Liver (tissue), 9 donors: ENCODE results near the gene TCERG1. TPM values are rescaled to one million over a fixed set of nuclear protein-coding genes. Genes with fewer than 3 reads are reported as not detected.

Experiments used
- DNase-seq: peaks from one replicate; pipeline ENCODE4 v3.0.0-alpha.2; 2017; ENCODE audit warnings: low spot score
- H3K27ac ChIP-seq, 2 donors: one replicate each; pipeline ENCODE4 v1.7.0; 2013; ENCODE audit warnings: inconsistent platforms in 2 of 2, low read length in 2 of 2, control low read depth in 1 of 2, low read depth in 1 of 2, mild to moderate bottlenecking in 1 of 2
- H3K27me3 ChIP-seq, 4 donors: one replicate each; pipeline versions ENCODE4 v1.6.1 to v1.7.0; 2013; ENCODE audit warnings: low read length in 3 of 4, inconsistent platforms in 1 of 4, mild to moderate bottlenecking in 1 of 4, moderate library complexity in 1 of 4; ENCODE audit not compliant: control insufficient read depth in 4 of 4, insufficient read depth in 4 of 4
- H3K36me3 ChIP-seq, 4 donors: one replicate each; pipeline versions ENCODE4 v1.6.1 to v1.7.0; 2013; ENCODE audit warnings: low read length in 3 of 4, mild to moderate bottlenecking in 3 of 4, low read depth in 1 of 4, moderate library complexity in 1 of 4; ENCODE audit not compliant: control insufficient read depth in 4 of 4, insufficient read depth in 3 of 4
- H3K4me1 ChIP-seq, 4 donors: one replicate each; pipeline versions ENCODE4 v1.6.1 to v1.7.0; 2013; ENCODE audit warnings: low read length in 3 of 4, mild to moderate bottlenecking in 3 of 4, moderate library complexity in 1 of 4; ENCODE audit not compliant: control insufficient read depth in 4 of 4, insufficient read depth in 4 of 4
- H3K4me3 ChIP-seq, 3 donors: one replicate each; pipeline versions ENCODE4 v1.6.1 to v1.7.0; 2013; ENCODE audit warnings: low read length in 3 of 3, control low read depth in 1 of 3, low read depth in 1 of 3, mild to moderate bottlenecking in 1 of 3
- H3K9ac ChIP-seq, 2 donors: one replicate each; pipeline ENCODE4 v1.7.0; 2013; ENCODE audit warnings: low read length in 2 of 2, mild to moderate bottlenecking in 2 of 2, moderate library complexity in 2 of 2, control low read depth in 1 of 2, low read depth in 1 of 2
- H3K9me3 ChIP-seq, 4 donors: one replicate each; pipeline versions ENCODE4 v1.6.1 to v1.7.0; 2013; ENCODE audit warnings: low read length in 3 of 4; ENCODE audit not compliant: control insufficient read depth in 4 of 4
- EGR1 ChIP-seq, 2 donors: IDR thresholded peaks; 2 replicates each; pipeline ENCODE4 v1.6.1; 2016 to 2018; ENCODE audit warnings: antibody characterized with exemption in 2 of 2, low read depth in 2 of 2
- FOXA1 ChIP-seq: IDR thresholded peaks from 2 replicates; pipeline ENCODE4 v1.6.1; 2016; ENCODE audit warnings: antibody characterized with exemption
- FOXA2 ChIP-seq: IDR thresholded peaks from 2 replicates; pipeline ENCODE4 v1.6.1; 2016; ENCODE audit warnings: antibody characterized with exemption
- HNF4A ChIP-seq, 2 donors: conservative IDR thresholded peaks; 2 replicates each; pipeline ENCODE4 v1.6.1; 2016; ENCODE audit warnings: antibody characterized with exemption in 2 of 2, mild to moderate bottlenecking in 2 of 2
- HNF4G ChIP-seq: IDR thresholded peaks from 2 replicates; pipeline ENCODE4 v1.6.1; 2016; ENCODE audit warnings: antibody characterized with exemption
- JUND ChIP-seq, 2 donors: IDR thresholded peaks; 2 replicates each; pipeline ENCODE4 v1.6.1; 2016; ENCODE audit warnings: antibody characterized with exemption in 2 of 2
- NR2F2 ChIP-seq: IDR thresholded peaks from 2 replicates; pipeline ENCODE4 v1.6.1; 2016; ENCODE audit warnings: antibody characterized with exemption
- RAD21 ChIP-seq, 2 donors: IDR thresholded peaks; 2 replicates each; pipeline ENCODE4 v1.6.1; 2016; ENCODE audit warnings: antibody characterized with exemption in 2 of 2, mild to moderate bottlenecking in 2 of 2
- RXRA ChIP-seq, 2 donors: IDR thresholded peaks; 2 replicates each; pipeline ENCODE4 v1.6.1; 2017 to 2018; ENCODE audit warnings: antibody characterized with exemption in 2 of 2, mild to moderate bottlenecking in 1 of 2
- SP1 ChIP-seq: IDR thresholded peaks from 2 replicates; pipeline ENCODE4 v1.6.1; 2018; ENCODE audit warnings: antibody characterized with exemption, mild to moderate bottlenecking
- TAF1 ChIP-seq: conservative IDR thresholded peaks from 2 replicates; pipeline ENCODE4 v1.6.1; 2016; ENCODE audit warnings: antibody characterized with exemption, mild to moderate bottlenecking
- YY1 ChIP-seq: IDR thresholded peaks from 2 replicates; pipeline ENCODE4 v1.6.1; 2016; ENCODE audit warnings: antibody characterized with exemption, mild to moderate bottlenecking
- WGBS: extraction: QIAGEN DNeasy Blood & Tissue Kit; methylation state at CpG from one replicate; pipeline ENCODE4 v1.1.7; 2013; 5-methylcytosine and 5-hydroxymethylcytosine counted together
- polyA plus RNA-seq, 2 donors: library from polyadenylated mRNA; stranded (reverse) in 1 of 2; unstranded in 1 of 2; fragments of 200-250 nt in 1 of 2; fragments of >200 nt in 1 of 2; fragmentation: Nextera tagmentation in 1 of 2; extraction: Ambion mirVana in 1 of 2; gene quantifications; one replicate each; pipeline versions ENCODE4 v1.2.1 to v1.2.3, GENCODE V29; 2013 to 2015
- total RNA-seq, 2 donors: library from RNA; depleted of rRNA; stranded (reverse); fragments of >200 nt; gene quantifications; one replicate each; pipeline ENCODE4 v1.2.3, GENCODE V29; 2014
- TF ChIP-seq, protein P1 (sequence below): IDR thresholded peaks from 2 replicates; pipeline ENCODE4 v1.6.1; 2016; ENCODE audit warnings: antibody characterized with exemption
- TF ChIP-seq, protein P2 (sequence below): IDR thresholded peaks from 2 replicates; pipeline ENCODE4 v1.6.1; 2016; ENCODE audit warnings: antibody characterized with exemption
- TF ChIP-seq, protein P3 (sequence below): IDR thresholded peaks from 2 replicates; pipeline ENCODE4 v1.6.1; 2016; ENCODE audit warnings: antibody characterized with exemption, mild to moderate bottlenecking
- TF ChIP-seq, protein P4 (sequence below): fragments of 150-350 bp; IDR thresholded peaks from 2 replicates; pipeline ENCODE4 v1.5.1; 2017; ENCODE audit warnings: improper control_type of control experiment, low read depth, low read length; ENCODE audit not compliant: missing input control
- donor health status: healthy.
- donor health status: healthy.
- donor health status: healthy.
- donor health status: healthy.
- donor health status: healthy.

The TCERG1 gene
- total and polyA plus RNA-seq, 4 donors, result 7.8 to 26.6 (median 16.0) TPM

DNA sequence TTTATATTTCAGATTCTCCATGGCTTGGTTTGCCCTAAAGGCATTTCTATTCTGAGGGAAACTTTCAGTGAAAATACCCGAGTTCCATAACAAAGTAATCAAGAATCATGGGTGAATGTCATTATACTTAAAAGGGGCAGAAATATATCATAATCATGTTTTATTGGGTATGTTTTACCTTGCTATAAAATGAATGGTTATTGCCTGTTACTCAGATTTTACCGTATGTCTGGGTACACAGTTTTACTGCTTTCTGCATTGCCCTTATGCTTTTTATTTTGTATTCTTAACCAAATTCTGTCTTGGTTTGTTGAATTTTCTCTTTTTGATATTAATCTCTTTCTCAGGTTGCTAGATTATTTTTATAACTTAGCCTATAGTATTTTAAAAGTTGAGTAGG is 66.3 kb downstream of the TCERG1 start:
- Histone ChIP-seq H3K27me3 (no peaks in the 10 kb centered on the region), H3K4me1 (no peaks in the 10 kb centered on the region), H3K27ac (no peak overlapping the region), H3K9me3 (no peaks in the 10 kb centered on the region), H3K4me3 (no peak overlapping the region), H3K36me3 (peaks cover 2 to 28% (median 25%) of the 10 kb centered on the region in 4 donors), H3K9ac (no peak overlapping the region)
- TF ChIP-seq YY1 (no peak), HNF4G (no peak), HNF4A (conservative IDR thresholded peaks at IDR 0.05) (no peak), SP1 (no peak), RAD21 (IDR thresholded peaks at IDR 0.05) (no peak), EGR1 (IDR thresholded peaks at IDR 0.05; ENCODE audit: low read depth in 2 of 2) (no peak), TAF1 (no peak), JUND (IDR thresholded peaks at IDR 0.05) (no peak), RXRA (IDR thresholded peaks at IDR 0.05) (no peak), FOXA1 (no peak), FOXA2 (no peak), NR2F2 (no peak)
- TF ChIP-seq, protein P1, sequence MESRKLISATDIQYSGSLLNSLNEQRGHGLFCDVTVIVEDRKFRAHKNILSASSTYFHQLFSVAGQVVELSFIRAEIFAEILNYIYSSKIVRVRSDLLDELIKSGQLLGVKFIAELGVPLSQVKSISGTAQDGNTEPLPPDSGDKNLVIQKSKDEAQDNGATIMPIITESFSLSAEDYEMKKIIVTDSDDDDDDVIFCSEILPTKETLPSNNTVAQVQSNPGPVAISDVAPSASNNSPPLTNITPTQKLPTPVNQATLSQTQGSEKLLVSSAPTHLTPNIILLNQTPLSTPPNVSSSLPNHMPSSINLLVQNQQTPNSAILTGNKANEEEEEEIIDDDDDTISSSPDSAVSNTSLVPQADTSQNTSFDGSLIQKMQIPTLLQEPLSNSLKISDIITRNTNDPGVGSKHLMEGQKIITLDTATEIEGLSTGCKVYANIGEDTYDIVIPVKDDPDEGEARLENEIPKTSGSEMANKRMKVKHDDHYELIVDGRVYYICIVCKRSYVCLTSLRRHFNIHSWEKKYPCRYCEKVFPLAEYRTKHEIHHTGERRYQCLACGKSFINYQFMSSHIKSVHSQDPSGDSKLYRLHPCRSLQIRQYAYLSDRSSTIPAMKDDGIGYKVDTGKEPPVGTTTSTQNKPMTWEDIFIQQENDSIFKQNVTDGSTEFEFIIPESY, result no peak
- TF ChIP-seq, protein P2, sequence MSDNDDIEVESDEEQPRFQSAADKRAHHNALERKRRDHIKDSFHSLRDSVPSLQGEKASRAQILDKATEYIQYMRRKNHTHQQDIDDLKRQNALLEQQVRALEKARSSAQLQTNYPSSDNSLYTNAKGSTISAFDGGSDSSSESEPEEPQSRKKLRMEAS, result no peak
- TF ChIP-seq, protein P3, sequence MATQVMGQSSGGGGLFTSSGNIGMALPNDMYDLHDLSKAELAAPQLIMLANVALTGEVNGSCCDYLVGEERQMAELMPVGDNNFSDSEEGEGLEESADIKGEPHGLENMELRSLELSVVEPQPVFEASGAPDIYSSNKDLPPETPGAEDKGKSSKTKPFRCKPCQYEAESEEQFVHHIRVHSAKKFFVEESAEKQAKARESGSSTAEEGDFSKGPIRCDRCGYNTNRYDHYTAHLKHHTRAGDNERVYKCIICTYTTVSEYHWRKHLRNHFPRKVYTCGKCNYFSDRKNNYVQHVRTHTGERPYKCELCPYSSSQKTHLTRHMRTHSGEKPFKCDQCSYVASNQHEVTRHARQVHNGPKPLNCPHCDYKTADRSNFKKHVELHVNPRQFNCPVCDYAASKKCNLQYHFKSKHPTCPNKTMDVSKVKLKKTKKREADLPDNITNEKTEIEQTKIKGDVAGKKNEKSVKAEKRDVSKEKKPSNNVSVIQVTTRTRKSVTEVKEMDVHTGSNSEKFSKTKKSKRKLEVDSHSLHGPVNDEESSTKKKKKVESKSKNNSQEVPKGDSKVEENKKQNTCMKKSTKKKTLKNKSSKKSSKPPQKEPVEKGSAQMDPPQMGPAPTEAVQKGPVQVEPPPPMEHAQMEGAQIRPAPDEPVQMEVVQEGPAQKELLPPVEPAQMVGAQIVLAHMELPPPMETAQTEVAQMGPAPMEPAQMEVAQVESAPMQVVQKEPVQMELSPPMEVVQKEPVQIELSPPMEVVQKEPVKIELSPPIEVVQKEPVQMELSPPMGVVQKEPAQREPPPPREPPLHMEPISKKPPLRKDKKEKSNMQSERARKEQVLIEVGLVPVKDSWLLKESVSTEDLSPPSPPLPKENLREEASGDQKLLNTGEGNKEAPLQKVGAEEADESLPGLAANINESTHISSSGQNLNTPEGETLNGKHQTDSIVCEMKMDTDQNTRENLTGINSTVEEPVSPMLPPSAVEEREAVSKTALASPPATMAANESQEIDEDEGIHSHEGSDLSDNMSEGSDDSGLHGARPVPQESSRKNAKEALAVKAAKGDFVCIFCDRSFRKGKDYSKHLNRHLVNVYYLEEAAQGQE, result no peak
- TF ChIP-seq, protein P4, sequence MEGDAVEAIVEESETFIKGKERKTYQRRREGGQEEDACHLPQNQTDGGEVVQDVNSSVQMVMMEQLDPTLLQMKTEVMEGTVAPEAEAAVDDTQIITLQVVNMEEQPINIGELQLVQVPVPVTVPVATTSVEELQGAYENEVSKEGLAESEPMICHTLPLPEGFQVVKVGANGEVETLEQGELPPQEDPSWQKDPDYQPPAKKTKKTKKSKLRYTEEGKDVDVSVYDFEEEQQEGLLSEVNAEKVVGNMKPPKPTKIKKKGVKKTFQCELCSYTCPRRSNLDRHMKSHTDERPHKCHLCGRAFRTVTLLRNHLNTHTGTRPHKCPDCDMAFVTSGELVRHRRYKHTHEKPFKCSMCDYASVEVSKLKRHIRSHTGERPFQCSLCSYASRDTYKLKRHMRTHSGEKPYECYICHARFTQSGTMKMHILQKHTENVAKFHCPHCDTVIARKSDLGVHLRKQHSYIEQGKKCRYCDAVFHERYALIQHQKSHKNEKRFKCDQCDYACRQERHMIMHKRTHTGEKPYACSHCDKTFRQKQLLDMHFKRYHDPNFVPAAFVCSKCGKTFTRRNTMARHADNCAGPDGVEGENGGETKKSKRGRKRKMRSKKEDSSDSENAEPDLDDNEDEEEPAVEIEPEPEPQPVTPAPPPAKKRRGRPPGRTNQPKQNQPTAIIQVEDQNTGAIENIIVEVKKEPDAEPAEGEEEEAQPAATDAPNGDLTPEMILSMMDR, result no peak
- DNase-seq, result no peak
- WGBS, result 85% methylated on average over 2 of the region's 2 CpGs

DNA sequence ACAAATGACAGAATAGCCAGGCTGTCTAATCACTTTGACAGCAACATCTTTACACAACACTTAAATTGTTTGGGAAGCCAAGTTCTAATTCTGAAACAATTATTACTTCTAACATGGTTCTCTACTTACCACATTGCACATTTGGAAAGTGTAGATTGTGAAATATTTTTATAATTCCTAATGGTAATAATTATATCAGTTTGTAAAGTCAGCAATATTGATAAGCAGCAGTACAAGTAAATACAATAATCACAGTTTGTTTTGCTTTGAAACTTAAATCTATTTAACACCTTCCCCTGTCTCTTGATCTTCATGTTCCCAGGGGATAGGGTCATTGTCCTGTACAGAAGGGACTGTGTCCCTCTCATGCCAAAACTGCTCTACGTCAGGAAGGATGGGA is 67.4 kb downstream of the TCERG1 start:
- Histone ChIP-seq H3K36me3 (peaks cover 2 to 22% (median 18%) of the 10 kb centered on the region in 4 donors), H3K4me1 (no peaks in the 10 kb centered on the region), H3K27ac (no peak overlapping the region), H3K9ac (no peak overlapping the region), H3K4me3 (no peak overlapping the region), H3K9me3 (no peaks in the 10 kb centered on the region), H3K27me3 (no peaks in the 10 kb centered on the region)
- DNase-seq, result no peak
- 90% methylated on average over 1 of the region's 1 CpG for WGBS
- TF ChIP-seq, protein P1, result no peak
- TF ChIP-seq NR2F2 (no peak), TAF1 (no peak), EGR1 (IDR thresholded peaks at IDR 0.05; ENCODE audit: low read depth in 2 of 2) (no peak), FOXA1 (no peak), YY1 (no peak), RAD21 (IDR thresholded peaks at IDR 0.05) (no peak), HNF4A (conservative IDR thresholded peaks at IDR 0.05) (no peak), FOXA2 (no peak)
- TF ChIP-seq, protein P3, result no peak
- TF ChIP-seq, protein P4, result no peak
